HG02588 (cell line): Measurements from ENCODE around the gene SLC66A1.

Source experiments
- ATAC-seq: cut with Tn5 transposase; IDR thresholded peaks from one replicate; pipeline ENCODE4 v1.9.1; 2021; ENCODE audit warnings: mild to moderate bottlenecking, moderate library complexity; ENCODE audit not compliant: unreplicated experiment

The SLC66A1 gene

GRCh38 chr1:19360432-19360831, 48.3 kb downstream of the SLC66A1 start:
- ATAC-seq = no peak

- ATAC-seq = no peak
These were observed 48.9 kb downstream of the SLC66A1 start for GRCh38 chr1:19360843-19361610.

GRCh38 chr1:19361611-19362147, 49.6 kb downstream of the SLC66A1 start:
- ATAC-seq = no peak

- ATAC-seq = no peak
These were observed 51.5 kb downstream of the SLC66A1 start for GRCh38 chr1:19363536-19364152.

GRCh38 chr1:19365721-19366120, 53.6 kb downstream of the SLC66A1 start:
- ATAC-seq = no peak

- no peak for ATAC-seq
These were observed 54.7 kb downstream of the SLC66A1 start for GRCh38 chr1:19366599-19367536.

- no peak for ATAC-seq
These were observed 55.5 kb downstream of the SLC66A1 start for GRCh38 chr1:19367584-19368041.

GRCh38 chr1:19368050-19368449, 55.9 kb downstream of the SLC66A1 start:
- ATAC-seq = no peak

- no peak for ATAC-seq
These were observed 56.8 kb downstream of the SLC66A1 start for GRCh38 chr1:19368964-19369363.

GRCh38 chr1:19369396-19370090, 57.4 kb downstream of the SLC66A1 start:
- ATAC-seq = no peak

GRCh38 chr1:19370453-19371170, 58.5 kb downstream of the SLC66A1 start:
- no peak for ATAC-seq

- no peak for ATAC-seq
These were observed 59.4 kb downstream of the SLC66A1 start for GRCh38 chr1:19371226-19372135.

GRCh38 chr1:19372136-19372514, 60.0 kb downstream of the SLC66A1 start:
- no peak for ATAC-seq

- ATAC-seq = no peak
These were observed 60.5 kb downstream of the SLC66A1 start for GRCh38 chr1:19372602-19373001.

- no peak for ATAC-seq
These were observed 61.3 kb downstream of the SLC66A1 start for GRCh38 chr1:19373211-19374082.

GRCh38 chr1:19374083-19374801, 62.1 kb downstream of the SLC66A1 start:
- ATAC-seq = no peak

GRCh38 chr1:19374926-19375325, 62.8 kb downstream of the SLC66A1 start:
- ATAC-seq = no peak
